ENCODE data around the gene SPATA2L. TPM values are rescaled to one million over a fixed set of nuclear protein-coding genes. Genes with fewer than 3 reads are reported as not detected.

The SPATA2L gene
- total and polyA plus RNA-seq, 2 of the 8 experiments (the other 6 are each of a cell fraction or from before 2014, with no cell fraction given) = 9.3 to 12.5 TPM

DNA sequence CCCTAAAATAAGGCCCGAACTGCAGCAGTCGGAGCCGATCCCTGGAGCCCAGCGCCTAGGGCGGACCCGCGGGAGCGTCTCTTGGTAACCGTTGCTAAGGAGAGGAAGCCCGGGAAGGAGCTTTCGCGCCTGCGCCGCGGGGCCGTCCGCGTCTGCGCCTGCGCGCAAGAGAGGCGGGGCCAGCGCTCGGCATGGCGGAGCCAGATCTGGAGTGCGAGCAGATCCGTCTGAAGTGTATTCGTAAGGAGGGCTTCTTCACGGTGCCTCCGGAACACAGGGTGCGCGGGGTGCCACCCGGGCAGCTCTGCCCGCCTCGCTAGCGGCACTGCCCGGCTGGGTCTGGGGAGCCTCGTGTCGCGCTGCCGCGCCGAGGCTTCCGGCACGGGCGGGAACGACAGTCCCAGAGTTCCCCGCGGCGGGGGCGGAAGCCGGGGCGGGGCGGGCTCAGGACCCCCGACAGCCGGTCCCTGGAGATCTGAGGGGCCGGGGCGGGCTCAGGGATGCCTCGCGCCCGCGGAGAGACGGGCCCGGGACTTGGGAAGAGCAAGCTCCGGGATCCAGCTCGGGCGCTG lies 14.9 kb downstream of the SPATA2L start, which contains the start of gene CDK10 (continued):
- TF ChIP-seq RBBP5 (IDR thresholded peaks at IDR 0.05; ENCODE audit: borderline replicate concordance, low read depth, low read length) = peak; percentile 59; the same call in 1 of the 2 replicates
- no peak for TF ChIP-seq BACH1 (IDR thresholded peaks at IDR 0.05; ENCODE audit: low read length)
- TF ChIP-seq KDM1A (IDR thresholded peaks at IDR 0.05; ENCODE audit: borderline replicate concordance, low read length) = no peak
- peak; percentile 79 for TF ChIP-seq NRF1 (IDR thresholded peaks at IDR 0.05; ENCODE audit: low read depth, low read length)
- TF ChIP-seq SUZ12 (IDR thresholded peaks at IDR 0.05; ENCODE audit: low read length) = no peak
- peak; percentile 72 for TF ChIP-seq YY1 (IDR thresholded peaks at IDR 0.05; ENCODE audit: low read depth, low read length)
- no peak for TF ChIP-seq TCF12 (IDR thresholded peaks at IDR 0.05; ENCODE audit: low read depth, low read length)
- TF ChIP-seq SIRT6 (IDR thresholded peaks at IDR 0.05; ENCODE audit: low read length) = no peak
- TF ChIP-seq MAX (IDR thresholded peaks at IDR 0.05) = peak; percentile 95
- TF ChIP-seq TAF7 (optimal IDR thresholded peaks at IDR 0.05; ENCODE audit: borderline replicate concordance, low read depth, low read length) = peak; percentile 83
- TF ChIP-seq RFX5 (IDR thresholded peaks at IDR 0.05; ENCODE audit: borderline replicate concordance, low read depth, low read length) = no peak
- peak; percentile 73 for TF ChIP-seq KDM4A (IDR thresholded peaks at IDR 0.05; ENCODE audit: low read depth, low read length, severe bottlenecking)
- no peak for TF ChIP-seq GTF2F1 (IDR thresholded peaks at IDR 0.05; ENCODE audit: borderline replicate concordance, low read depth, low read length)
- TF ChIP-seq EZH2 (IDR thresholded peaks at IDR 0.05; ENCODE audit: low read depth, low read length, severe bottlenecking) = no peak
- no peak for TF ChIP-seq POU5F1 (IDR thresholded peaks at IDR 0.05; ENCODE audit: low read depth, low read length)
- no peak for TF ChIP-seq JUND (IDR thresholded peaks at IDR 0.05; ENCODE audit: low read length)
- TF ChIP-seq POLR2A (IDR thresholded peaks at IDR 0.05; ENCODE audit: control extremely low read depth in 1 of 2, low read depth in 2 of 2, low read length in 2 of 2) = peak; percentile 84 to 85
- TF ChIP-seq ASH2L (IDR thresholded peaks at IDR 0.05; ENCODE audit: low read length) = peak; percentile 71
- TF ChIP-seq CHD2 (IDR thresholded peaks at IDR 0.05; ENCODE audit: low read length) = no peak
- peak; percentile 99 for TF ChIP-seq PHF8 (conservative IDR thresholded peaks at IDR 0.05; ENCODE audit: low read depth, low read length)
- no peak for TF ChIP-seq EP300 (IDR thresholded peaks at IDR 0.05; ENCODE audit: borderline replicate concordance in 1 of 2, low read depth in 2 of 2, low read length in 2 of 2)
- TF ChIP-seq TBP (IDR thresholded peaks at IDR 0.05; ENCODE audit: low read depth, low read length) = peak; percentile 77

All from H1 (cell line).